SK-N-SH (cell line): Measurements from ENCODE around the gene MTMR12. TPM values are rescaled to one million over a fixed set of nuclear protein-coding genes. Genes with fewer than 3 reads are reported as not detected.

Experiments used
- CTCF ChIA-PET: fragments of 300-600, 350-600 bp; formaldehyde crosslinking; extraction: SDS; loops from one replicate; lab custom pipeline; 2021; lab: Yijun Ruan, JAX
- POLR2A ChIA-PET: fragments of 350-600 bp; sonication (Branson Sonifier 250); formaldehyde crosslinking; extraction: SDS; loops from one replicate; lab custom pipeline; 2020; ENCODE audit warnings: antibody characterized with exemption, inconsistent platforms; lab: Yijun Ruan, JAX
- DNase-seq: peaks from one replicate; pipeline ENCODE4 v3.0.0; 2012
- H2AFZ ChIP-seq: fragments of 200-600 bp; sonication (generic); 2 replicates; pipeline ENCODE4 v1.8.1; 2016; ENCODE audit warnings: antibody characterized with exemption, mild to moderate bottlenecking, low read depth
- H3F3A ChIP-seq: fragments of 200-600 bp; sonication (generic); replicated peaks from 2 replicates; pipeline ENCODE3; 2016; ENCODE audit warnings: antibody characterized with exemption, mild to moderate bottlenecking; ENCODE audit not compliant: insufficient read depth
- H3K27ac ChIP-seq, 2 experiments: fragments of 200-500 bp in 1 of 2; fragments of 200-600 bp in 1 of 2; sonication (Bioruptor generic) in 1 of 2; sonication (generic), shearing (Covaris generic) in 1 of 2; 2 replicates each; pipeline versions ENCODE4 v1.5.1 to v1.6.1; 2014 to 2016; ENCODE audit warnings: low read depth in 2 of 2, inconsistent platforms in 1 of 2, low read length in 1 of 2, mild to moderate bottlenecking in 1 of 2, mixed read lengths in 1 of 2
- H3K27me3 ChIP-seq: fragments of 200-600 bp; sonication (generic), shearing (Covaris generic); 2 replicates; pipeline ENCODE4 v1.6.1; 2016; ENCODE audit warnings: mixed run types; ENCODE audit not compliant: insufficient read depth
- H3K36me3 ChIP-seq, 2 experiments: fragments of 200-500 bp in 1 of 2; fragments of 200-600 bp in 1 of 2; sonication (Bioruptor generic) in 1 of 2; sonication (generic) in 1 of 2; replicated peaks in 1 of 2; 2 replicates each; pipeline versions ENCODE3 to v1.5.1; 2014 to 2016; ENCODE audit warnings: low read length in 1 of 2, mild to moderate bottlenecking in 1 of 2; ENCODE audit not compliant: insufficient read depth in 2 of 2, control insufficient read depth in 1 of 2
- H3K4me1 ChIP-seq, 2 experiments: fragments of 200-500 bp in 1 of 2; fragments of 200-600 bp in 1 of 2; sonication (Bioruptor generic) in 1 of 2; sonication (generic), shearing (Covaris generic) in 1 of 2; 2 replicates each; pipeline versions ENCODE4 v1.5.1 to v1.6.1; 2014 to 2016; ENCODE audit warnings: low read depth in 1 of 2, low read length in 1 of 2, mixed run types in 1 of 2; ENCODE audit not compliant: insufficient read depth in 2 of 2, control insufficient read depth in 1 of 2
- H3K4me2 ChIP-seq: fragments of 200-600 bp; sonication (generic), shearing (Covaris generic); 2 replicates; pipeline ENCODE4 v1.6.1; 2017; ENCODE audit warnings: mixed run types
- H3K4me3 ChIP-seq, 2 experiments: fragments of 200-500 bp in 1 of 2; fragments of 200-600 bp in 1 of 2; sonication (Bioruptor generic) in 1 of 2; sonication (generic), shearing (Covaris generic) in 1 of 2; 2 replicates each; pipeline versions ENCODE4 v1.5.1 to v1.8.1; 2014 to 2016; ENCODE audit warnings: low read depth in 2 of 2, inconsistent platforms in 1 of 2, low read length in 1 of 2, mild to moderate bottlenecking in 1 of 2, mixed read lengths in 1 of 2, moderate library complexity in 1 of 2
- H3K79me2 ChIP-seq: fragments of 200-600 bp; sonication (generic); 2 replicates; pipeline ENCODE4 v1.8.1; 2017; ENCODE audit warnings: mild to moderate bottlenecking; ENCODE audit not compliant: insufficient read depth
- H3K9ac ChIP-seq: fragments of 200-600 bp; sonication (generic); 2 replicates; pipeline ENCODE4 v1.6.1; 2017; ENCODE audit warnings: mixed run types
- H3K9me2 ChIP-seq: fragments of 200-600 bp; sonication (generic); 2 replicates; pipeline ENCODE4 v1.6.1; 2017; ENCODE audit warnings: mixed run types
- H3K9me3 ChIP-seq: fragments of 200-600 bp; sonication (generic); 2 replicates; pipeline ENCODE4 v1.6.1; 2017; ENCODE audit warnings: mixed run types, mild to moderate bottlenecking, moderate library complexity
- H4K20me1 ChIP-seq: fragments of 200-600 bp; sonication (generic); 2 replicates; pipeline ENCODE4 v1.6.1; 2017; ENCODE audit warnings: mild to moderate bottlenecking, mixed run types; ENCODE audit not compliant: insufficient read depth
- CHD2 ChIP-seq: fragments of 150-350 bp; IDR thresholded peaks from 2 replicates; pipeline ENCODE4 v1.6.1; 2018; ENCODE audit warnings: low read length; ENCODE audit not compliant: partially characterized antibody
- EP300 ChIP-seq, 2 experiments: IDR thresholded peaks; 2 replicates each; pipeline versions ENCODE4 v1.4.0 to v1.6.1; 2012; ENCODE audit warnings: borderline replicate concordance in 1 of 2, low read depth in 1 of 2, low read length in 1 of 2
- EZH2phosphoT487 ChIP-seq: fragments of 200-600 bp; sonication (generic); IDR thresholded peaks from 2 replicates; pipeline ENCODE4 v1.6.1; 2017; ENCODE audit warnings: low read depth, mixed run types, mild to moderate bottlenecking, antibody characterized with exemption, moderate library complexity, borderline replicate concordance
- FOSL2 ChIP-seq: IDR thresholded peaks from 2 replicates; pipeline ENCODE4 v1.4.0; 2012; ENCODE audit warnings: low read depth, mild to moderate bottlenecking, moderate library complexity, borderline replicate concordance
- FOXJ3 ChIP-seq: sonication (generic); formaldehyde crosslinking; IDR thresholded peaks from 2 replicates; pipeline ENCODE4 v1.5.1; 2020; ENCODE audit warnings: mild to moderate bottlenecking, missing genetic modification reagents
- FOXM1 ChIP-seq: IDR thresholded peaks from 2 replicates; pipeline ENCODE4 v1.4.0; 2012; ENCODE audit warnings: low read depth, mild to moderate bottlenecking
- GABPA ChIP-seq: IDR thresholded peaks from 2 replicates; pipeline ENCODE4 v1.4.0; 2012; ENCODE audit warnings: low read depth, mild to moderate bottlenecking
- GATA2 ChIP-seq: sonication (generic); formaldehyde crosslinking; IDR thresholded peaks from 2 replicates; pipeline ENCODE4 v1.5.0; 2020; ENCODE audit warnings: mild to moderate bottlenecking, missing genetic modification reagents
- MEF2A ChIP-seq: IDR thresholded peaks from 2 replicates; pipeline ENCODE4 v1.4.0; 2012; ENCODE audit warnings: low read depth, borderline replicate concordance
- NFIC ChIP-seq: IDR thresholded peaks from 2 replicates; pipeline ENCODE4 v1.4.0; 2012; ENCODE audit warnings: borderline replicate concordance
- PBX3 ChIP-seq: IDR thresholded peaks from 2 replicates; pipeline ENCODE4; 2012
- RAD21 ChIP-seq: IDR thresholded peaks from 2 replicates; pipeline ENCODE4 v1.6.1; 2012; ENCODE audit warnings: mild to moderate bottlenecking, low read length
- RCOR1 ChIP-seq: fragments of 150-350 bp; IDR thresholded peaks from 2 replicates; pipeline ENCODE4 v1.6.1; 2017; ENCODE audit warnings: antibody characterized with exemption, low read length
- REST ChIP-seq: IDR thresholded peaks from 2 replicates; pipeline ENCODE4 v1.6.1; 2012; ENCODE audit warnings: mild to moderate bottlenecking, low read depth, low read length, moderate library complexity
- SIN3A ChIP-seq: IDR thresholded peaks from 2 replicates; pipeline ENCODE4 v1.6.1; 2012; ENCODE audit warnings: low read depth, mild to moderate bottlenecking, low read length, moderate library complexity, borderline replicate concordance
- SMC3 ChIP-seq: IDR thresholded peaks from 2 replicates; pipeline ENCODE4 v1.6.1; 2012; ENCODE audit warnings: low read depth, low read length, improper control_type of control experiment
- TAF1 ChIP-seq: IDR thresholded peaks from 2 replicates; pipeline ENCODE4 v1.6.1; 2012; ENCODE audit warnings: low read depth, mild to moderate bottlenecking, low read length, moderate library complexity, borderline replicate concordance
- TEAD4 ChIP-seq: IDR thresholded peaks from 2 replicates; pipeline ENCODE4 v1.4.0; 2012; ENCODE audit warnings: mild to moderate bottlenecking, borderline replicate concordance; ENCODE audit not compliant: insufficient read depth
- USF1 ChIP-seq: IDR thresholded peaks from 2 replicates; pipeline ENCODE4 v1.4.0; 2012; ENCODE audit warnings: low read depth, borderline replicate concordance
- WGBS: methylation state at CpG from one replicate; pipeline ENCODE4 v1.1.6; 2017; ENCODE audit warnings: low lambda C conversion rate; 5-methylcytosine and 5-hydroxymethylcytosine counted together
- polyA plus RNA-seq, 3 experiments: library from polyadenylated mRNA; depleted of rRNA; stranded (reverse); fragments of >200 nt; gene quantifications; 2 replicates each; pipeline ENCODE4 v1.2.3, GENCODE V29; 2012
- TF ChIP-seq, protein P1 (sequence below): fragments of 200-600 bp; sonication (generic); IDR thresholded peaks from 2 replicates; pipeline ENCODE4 v1.6.1; 2017; ENCODE audit warnings: antibody characterized with exemption, mild to moderate bottlenecking, moderate library complexity

MTMR12 gene
- polyA plus RNA-seq, 1 of the 3 experiments (the other 2 are of a cell fraction), result 10.9 TPM

DNA sequence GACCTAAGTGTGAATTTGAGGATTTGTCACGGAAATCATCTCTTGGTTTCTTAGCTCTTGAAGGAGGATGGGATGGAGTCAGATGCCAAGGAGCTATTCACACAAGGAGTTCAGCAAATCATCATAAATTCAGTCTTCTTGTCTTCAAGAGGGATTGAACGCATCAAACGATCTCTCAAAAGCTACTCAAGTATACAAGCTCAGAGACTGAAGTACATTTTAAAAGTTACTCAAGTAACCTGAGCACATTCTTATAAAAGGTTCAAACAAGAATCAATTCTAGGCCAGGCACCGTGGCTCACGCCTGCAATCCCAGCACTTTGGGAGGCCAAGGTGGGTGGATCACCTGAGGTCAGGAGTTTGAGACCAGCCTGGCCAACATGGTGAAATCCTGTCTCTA, 117.5 kb downstream of the MTMR12 start:
- no peaks in the 10 kb centered on the region for H3K9me2 ChIP-seq
- H3K9me3 ChIP-seq, result no peaks in the 10 kb centered on the region
- no peak for DNase-seq
- H4K20me1 ChIP-seq, result no peaks in the 10 kb centered on the region
- ChIA-PET CTCF (no interaction called here), POLR2A (no interaction called here)
- H3K27ac ChIP-seq, result no peak overlapping the region
- peaks cover 3% of the 10 kb centered on the region for H3F3A ChIP-seq
- no peaks in the 10 kb centered on the region for H3K79me2 ChIP-seq
- H3K36me3 ChIP-seq, result no peaks in the 10 kb centered on the region
- H3K4me1 ChIP-seq, result peaks cover 4 to 10% of the 10 kb centered on the region in 2 experiments; a peak in 2 of 4 replicates
- no peak for TF ChIP-seq PBX3
- TF ChIP-seq GABPA, result no peak
- no peak for TF ChIP-seq TEAD4
- no peak for TF ChIP-seq USF1
- no peak for TF ChIP-seq FOXJ3 (CRISPR knock-in tag)
- no peak for TF ChIP-seq TAF1
- TF ChIP-seq EP300 (IDR thresholded peaks at IDR 0.05; ENCODE audit: borderline replicate concordance in 1 of 2, low read depth in 1 of 2, low read length in 1 of 2), result no peak
- TF ChIP-seq MEF2A, result no peak
- no peak for TF ChIP-seq FOSL2
- TF ChIP-seq CHD2, result no peak
- no peak for TF ChIP-seq RAD21
- no peak for TF ChIP-seq SIN3A
- TF ChIP-seq SMC3, result no peak
- no peak for TF ChIP-seq EZH2phosphoT487
- no peak for TF ChIP-seq GATA2 (CRISPR knock-in tag)
- TF ChIP-seq NFIC, result no peak
- H3K9ac ChIP-seq, result no peak overlapping the region
- no peaks in the 10 kb centered on the region for H3K27me3 ChIP-seq
- H2AFZ ChIP-seq, result no peak overlapping the region
- no peak overlapping the region for H3K4me3 ChIP-seq
- H3K4me2 ChIP-seq, result no peak overlapping the region
- 94% methylated on average over 5 of the region's 5 CpGs for WGBS

- Histone ChIP-seq H3K9ac (no peak overlapping the region; the same call in 1 of the 2 replicates), H2AFZ (no peak overlapping the region), H3K36me3 (no peaks in the 10 kb centered on the region), H3K27me3 (no peaks in the 10 kb centered on the region), H3F3A (no peaks in the 10 kb centered on the region), H3K9me2 (no peaks in the 10 kb centered on the region), H3K27ac (peak overlapping the region; percentile 16 to 50; a peak in 2 of 4 replicates), H3K4me2 (peak overlapping the region; percentile 53), H3K4me3 (peak overlapping the region in 1 of 2 experiments; percentile 14; a peak in 2 of 4 replicates), H3K9me3 (no peaks in the 10 kb centered on the region), H3K79me2 (no peaks in the 10 kb centered on the region), H4K20me1 (no peaks in the 10 kb centered on the region), H3K4me1 (peaks cover 4 to 12% of the 10 kb centered on the region in 2 experiments; a peak in 1 of 4 replicates)
- peak; percentile 77 for DNase-seq
- WGBS, result 6% methylated on average over 7 of the region's 7 CpGs
- ChIA-PET CTCF (interaction anchor here (0.8 to 0.9 kb wide), 2 partner anchors 9 to 21 kb away, joined by 3 to 6 read pairs; no protein-coding TSS in a partner anchor), POLR2A (no interaction called here)
- TF ChIP-seq FOXM1 (no peak), MEF2A (peak; percentile 58; the same call in 1 of the 2 replicates), GABPA (no peak), RAD21 (0 out of 2 replicates have a peak, but pooled peaks have one; percentile 9), REST (no peak), RCOR1 (peak; percentile 61; the same call in 1 of the 2 replicates), EP300 (IDR thresholded peaks at IDR 0.05; ENCODE audit: borderline replicate concordance in 1 of 2, low read depth in 1 of 2, low read length in 1 of 2) (peak in 1 of 2 experiments; percentile 72; a peak in 3 of 4 replicates), FOSL2 (no peak), FOXJ3 (CRISPR knock-in tag) (no peak)
- TF ChIP-seq, protein P1, sequence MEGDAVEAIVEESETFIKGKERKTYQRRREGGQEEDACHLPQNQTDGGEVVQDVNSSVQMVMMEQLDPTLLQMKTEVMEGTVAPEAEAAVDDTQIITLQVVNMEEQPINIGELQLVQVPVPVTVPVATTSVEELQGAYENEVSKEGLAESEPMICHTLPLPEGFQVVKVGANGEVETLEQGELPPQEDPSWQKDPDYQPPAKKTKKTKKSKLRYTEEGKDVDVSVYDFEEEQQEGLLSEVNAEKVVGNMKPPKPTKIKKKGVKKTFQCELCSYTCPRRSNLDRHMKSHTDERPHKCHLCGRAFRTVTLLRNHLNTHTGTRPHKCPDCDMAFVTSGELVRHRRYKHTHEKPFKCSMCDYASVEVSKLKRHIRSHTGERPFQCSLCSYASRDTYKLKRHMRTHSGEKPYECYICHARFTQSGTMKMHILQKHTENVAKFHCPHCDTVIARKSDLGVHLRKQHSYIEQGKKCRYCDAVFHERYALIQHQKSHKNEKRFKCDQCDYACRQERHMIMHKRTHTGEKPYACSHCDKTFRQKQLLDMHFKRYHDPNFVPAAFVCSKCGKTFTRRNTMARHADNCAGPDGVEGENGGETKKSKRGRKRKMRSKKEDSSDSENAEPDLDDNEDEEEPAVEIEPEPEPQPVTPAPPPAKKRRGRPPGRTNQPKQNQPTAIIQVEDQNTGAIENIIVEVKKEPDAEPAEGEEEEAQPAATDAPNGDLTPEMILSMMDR, result no peak
Observed at GRCh38 chr5:32193591-32193990, 119.1 kb downstream of the MTMR12 start.
